ENCODE results near the gene TUBG1. TPM values are rescaled to one million over a fixed set of nuclear protein-coding genes. Genes with fewer than 3 reads are reported as not detected.
"Not testable (repeated sequence)": the region's sequence is repeated elsewhere in the genome, so short reads cannot be mapped to it uniquely, and the experiment has no call there.

Gene TUBG1
- total RNA-seq, 1 experiment from 2014 or later: 114 TPM

GRCh38 chr17:42657824-42658588 lies 48.5 kb downstream of the TUBG1 start:
- no peaks in the 10 kb centered on the region for H4K20me1 ChIP-seq (ENCODE audit: low read length)
- intact Hi-C loops (cut with micrococcal nuclease): no loop called here
- H3K79me2 ChIP-seq (ENCODE audit: low read length): no peaks in the 10 kb centered on the region; the same call in 1 of the 2 replicates
- no peaks in the 10 kb centered on the region for H3F3A ChIP-seq (ENCODE audit: low read length, unreplicated experiment)
- H3K27me3 ChIP-seq (ENCODE audit: low read length): no peaks in the 10 kb centered on the region
- ATAC-seq: no peak
- ChIA-PET CTCF (no interaction called here), POLR2A (ENCODE audit: unreplicated experiment) (interaction anchor here (0.7 kb wide), 1 partner anchor 17 kb away, joined by 10 read pairs; no protein-coding TSS in a partner anchor)
- no peaks in the 10 kb centered on the region for H3K9me3 ChIP-seq (ENCODE audit: low read length)
- H3K36me3 ChIP-seq (ENCODE audit: low read depth, low read length): no peaks in the 10 kb centered on the region
- H3K9me2 ChIP-seq (replicated peaks; ENCODE audit: low read length): no peaks in the 10 kb centered on the region
- no peak overlapping the region for H3K9ac ChIP-seq (ENCODE audit: low read length)
- no TSS peak for BruUV-seq (replicated peaks)
- H3K27ac ChIP-seq (ENCODE audit: low read length): peak overlapping the region; percentile 59
- peaks cover 24% of the 10 kb centered on the region for H3K4me1 ChIP-seq (ENCODE audit: insufficient read depth, low read length)
- no peak for TF ChIP-seq EZH2 (IDR thresholded peaks at IDR 0.05; ENCODE audit: low read length, unreplicated experiment)
- no peak for TF ChIP-seq EZH2phosphoT487 (IDR thresholded peaks at IDR 0.05; ENCODE audit: borderline replicate concordance, low read length)
- no peak for TF ChIP-seq CTCF (conservative IDR thresholded peaks at IDR 0.05; ENCODE audit: low read depth, low read length)
- no peak overlapping the region for H3K4me2 ChIP-seq (ENCODE audit: low read length)
- H3K4me3 ChIP-seq (ENCODE audit: low read length): no peak overlapping the region
- peak overlapping the region; percentile 40; the same call in 1 of the 2 replicates for H2AFZ ChIP-seq (ENCODE audit: low read length)
- no peak for DNase-seq

- DNase-seq: peak; percentile 86
Observed at GRCh38 chr17:42659079-42659931, 49.8 kb downstream of the TUBG1 start, which contains the start of gene TUBG2. Gene TUBG2, plus strand, starts transcription at chr17:42659284. Its CDS starts 220 bp downstream, at chr17:42659504.

GRCh38 chr17:42659932-42660274 lies 50.4 kb downstream of the TUBG1 start:
- H3K36me3 ChIP-seq (ENCODE audit: low read depth, low read length); H4K20me1 ChIP-seq (ENCODE audit: low read length); H3K27me3 ChIP-seq (ENCODE audit: low read length); H3K9me3 ChIP-seq (ENCODE audit: low read length); CTCF ChIA-PET; H3F3A ChIP-seq (ENCODE audit: low read length, unreplicated experiment); H3K27ac ChIP-seq (ENCODE audit: low read length); H3K79me2 ChIP-seq (ENCODE audit: low read length); H3K9ac ChIP-seq (ENCODE audit: low read length); H3K9me2 ChIP-seq (replicated peaks; ENCODE audit: low read length); DNase-seq; ATAC-seq; H2AFZ ChIP-seq (ENCODE audit: low read length); POLR2A ChIA-PET (ENCODE audit: unreplicated experiment): not testable (repeated sequence)
- intact Hi-C loops (cut with micrococcal nuclease): loop anchor here (2.0 kb wide), 1 partner anchor 35 kb away; no protein-coding TSS in a partner anchor
- BruUV-seq (replicated peaks): TSS peak; percentile 36
- Histone ChIP-seq H3K4me2 (ENCODE audit: low read length) (peak overlapping the region; percentile 96), H3K4me3 (ENCODE audit: low read length) (peak overlapping the region; percentile 84), H3K4me1 (ENCODE audit: insufficient read depth, low read length) (peaks cover 21% of the 10 kb centered on the region)

More at GRCh38 chr17:42659079-42659931, 49.8 kb downstream of the TUBG1 start, which contains the start of gene TUBG2:
- Histone ChIP-seq H3K9ac (ENCODE audit: low read length) (peak within 1 kb of the TSS; percentile 80), H2AFZ (ENCODE audit: low read length) (peak within 1 kb of the TSS; percentile 88), H4K20me1 (ENCODE audit: low read length) (no peaks in the 10 kb centered on the region), H3K9me3 (ENCODE audit: low read length) (no peaks in the 10 kb centered on the region), H3K9me2 (replicated peaks; ENCODE audit: low read length) (no peaks in the 10 kb centered on the region), H3F3A (ENCODE audit: low read length, unreplicated experiment) (no peaks in the 10 kb centered on the region), H3K4me2 (ENCODE audit: low read length) (peak within 1 kb of the TSS; percentile 96), H3K27me3 (ENCODE audit: low read length) (no peaks in the 10 kb centered on the region), H3K4me1 (ENCODE audit: insufficient read depth, low read length) (peaks cover 21% of the 10 kb centered on the region), H3K36me3 (ENCODE audit: low read depth, low read length) (no peaks in the 10 kb centered on the region), H3K27ac (ENCODE audit: low read length) (peak within 1 kb of the TSS; percentile 59), H3K79me2 (ENCODE audit: low read length) (no peaks in the 10 kb centered on the region; the same call in 1 of the 2 replicates), H3K4me3 (ENCODE audit: low read length) (peak within 1 kb of the TSS; percentile 84)
- no TSS peak for BruUV-seq (replicated peaks)
- intact Hi-C loops (cut with micrococcal nuclease): no loop called here
- ChIA-PET POLR2A (ENCODE audit: unreplicated experiment) (no interaction called here), CTCF (interaction anchor here (0.6 kb wide), 1 partner anchor 22 kb away, joined by 3 read pairs; no protein-coding TSS in a partner anchor)
- peak; percentile 88 for ATAC-seq
- TF ChIP-seq EZH2phosphoT487 (IDR thresholded peaks at IDR 0.05; ENCODE audit: borderline replicate concordance, low read length) (no peak), CTCF (conservative IDR thresholded peaks at IDR 0.05; ENCODE audit: low read depth, low read length) (no peak), EZH2 (IDR thresholded peaks at IDR 0.05; ENCODE audit: low read length, unreplicated experiment) (no peak)

All from PC-3 (cell line).